GM15510 (cell line): ENCODE data around the gene SNX25.

ENCODE experiments used
- POLR2A ChIP-seq: IDR thresholded peaks from 3 replicates; pipeline ENCODE4 v1.6.1; 2011; ENCODE audit warnings: borderline replicate concordance; ENCODE audit not compliant: insufficient read length; ENCODE audit errors: extremely low read depth

Gene SNX25

DNA sequence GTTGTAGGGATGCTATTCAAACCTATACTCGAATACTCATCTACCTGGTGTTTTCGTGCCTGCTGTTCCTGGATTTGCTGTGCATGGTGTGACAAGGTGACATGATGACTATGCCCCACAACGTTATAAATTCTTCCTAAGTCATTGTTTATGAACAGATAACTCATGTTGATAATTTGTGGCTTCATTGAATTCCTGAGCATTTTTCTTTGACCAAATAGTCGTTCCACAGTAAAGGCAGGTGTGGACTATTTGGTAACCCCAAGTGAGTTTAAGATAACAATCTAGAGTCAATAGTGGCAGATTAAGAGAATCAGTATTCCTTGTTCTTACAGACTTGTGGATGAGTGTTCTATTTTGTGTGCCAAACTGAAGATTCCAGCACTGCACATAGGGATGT is 59.9 kb downstream of the SNX25 start:
- no peak for TF ChIP-seq POLR2A

DNA sequence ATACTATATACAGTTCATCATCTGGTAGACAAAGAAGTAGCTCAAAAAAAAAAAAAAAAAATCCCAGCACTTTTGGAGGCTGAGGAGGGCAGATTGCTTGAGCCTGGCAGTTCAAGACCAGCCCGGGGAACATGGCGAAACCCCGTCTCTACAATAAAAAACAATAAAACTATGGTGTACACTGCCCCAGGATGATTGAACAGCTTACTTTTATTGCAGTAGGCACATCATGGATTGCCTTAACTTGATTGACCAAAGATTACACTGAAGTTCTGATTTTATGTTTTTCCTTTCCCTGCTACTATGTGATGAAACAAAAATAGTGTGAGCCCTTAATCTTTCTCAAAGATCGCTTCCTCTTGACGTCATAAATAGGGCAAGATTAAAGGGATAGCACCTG is 60.6 kb downstream of the SNX25 start:
- no peak for TF ChIP-seq POLR2A

DNA sequence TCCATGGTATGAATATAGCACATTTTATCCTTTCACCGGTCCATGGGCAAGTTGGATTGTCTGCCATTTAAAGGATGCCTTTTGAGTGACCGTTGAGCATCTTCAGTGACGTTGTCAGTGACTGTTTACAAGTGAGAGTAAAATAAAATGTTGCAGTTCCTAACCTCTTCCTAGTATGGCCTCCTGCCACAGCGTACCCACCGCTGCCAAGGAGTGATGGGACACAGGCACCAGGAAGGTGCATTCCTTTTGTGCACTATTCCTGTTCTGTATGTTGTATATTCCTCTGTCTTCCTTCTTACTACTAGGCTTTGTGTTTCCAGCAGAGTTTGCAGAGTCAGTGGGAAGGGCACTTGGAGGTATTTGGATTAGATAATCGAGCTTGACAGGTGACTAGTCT is 61.5 kb downstream of the SNX25 start:
- no peak for TF ChIP-seq POLR2A

DNA sequence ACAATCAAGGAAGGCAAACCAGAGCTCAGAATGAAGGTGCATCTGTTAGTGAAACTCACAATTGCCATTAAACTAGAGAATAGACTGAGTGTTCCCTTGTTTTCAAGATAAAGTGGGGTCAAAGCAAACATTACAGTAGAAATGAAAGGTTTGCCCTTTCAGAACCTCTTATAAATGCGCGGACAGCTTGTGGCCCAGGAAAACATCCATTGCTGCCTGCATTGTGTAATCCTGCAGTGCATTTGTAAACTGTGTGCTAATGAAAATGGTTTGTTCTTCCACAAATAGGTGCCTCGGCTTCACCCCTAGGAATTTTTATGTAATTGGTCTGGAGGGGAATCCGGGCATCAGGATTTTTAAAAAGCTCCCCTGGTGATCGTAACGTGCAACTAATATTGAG is 62.8 kb downstream of the SNX25 start:
- no peak for TF ChIP-seq POLR2A

DNA sequence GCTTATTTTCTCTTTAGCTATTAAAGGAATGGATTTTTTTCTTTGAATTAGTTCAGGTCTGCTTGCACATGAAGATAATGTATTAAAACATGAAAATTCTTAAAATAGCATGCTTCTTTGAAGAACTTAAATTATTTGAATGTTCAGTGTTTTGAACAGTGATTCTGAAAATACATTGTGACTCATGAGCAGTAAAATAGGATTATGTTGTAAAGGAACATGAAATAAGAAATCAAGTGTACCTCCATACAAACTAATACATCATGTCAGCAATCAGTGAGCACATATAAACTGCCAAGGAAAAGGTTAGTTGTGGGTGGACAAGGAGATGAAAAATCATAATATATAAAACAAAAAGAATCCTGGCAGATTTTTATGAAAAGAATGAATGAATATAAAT is 66.1 kb downstream of the SNX25 start:
- TF ChIP-seq POLR2A, result no peak

DNA sequence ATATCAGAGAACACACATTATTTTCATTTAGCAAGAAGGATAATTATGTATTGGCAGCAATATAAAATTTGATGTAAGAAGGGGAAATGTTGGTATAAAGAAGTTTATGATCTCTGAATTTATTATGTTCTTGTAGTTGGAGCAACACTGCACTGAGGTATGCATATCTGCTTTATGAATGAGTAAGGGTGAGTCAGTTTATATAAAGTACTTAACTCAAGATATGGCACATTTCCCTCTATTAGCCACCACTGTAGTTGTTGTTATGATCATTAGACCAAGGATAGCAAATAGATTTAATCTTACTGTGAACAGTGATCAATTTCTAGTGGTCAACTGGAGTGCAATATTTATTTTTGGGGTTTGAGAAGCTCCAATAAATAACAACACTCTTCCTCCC is 66.6 kb downstream of the SNX25 start:
- TF ChIP-seq POLR2A, result no peak

DNA sequence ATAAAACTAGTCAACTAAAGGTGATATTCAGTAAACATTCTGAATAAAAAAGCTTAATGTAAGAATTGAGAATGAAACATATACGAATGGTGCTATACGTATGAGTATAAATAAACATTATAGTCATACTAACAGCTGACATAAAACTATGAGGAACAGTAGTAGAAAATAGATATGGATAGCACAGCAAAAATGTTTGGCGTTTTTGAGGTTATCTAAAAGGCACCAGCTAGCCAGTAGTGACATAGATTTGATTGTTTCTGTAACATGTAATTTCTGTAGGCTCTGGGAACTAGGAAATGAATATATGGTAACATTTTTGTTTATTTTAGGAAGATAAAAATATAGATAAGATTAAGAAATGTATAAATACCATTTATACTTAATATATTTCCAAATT is 69.3 kb downstream of the SNX25 start:
- no peak for TF ChIP-seq POLR2A

DNA sequence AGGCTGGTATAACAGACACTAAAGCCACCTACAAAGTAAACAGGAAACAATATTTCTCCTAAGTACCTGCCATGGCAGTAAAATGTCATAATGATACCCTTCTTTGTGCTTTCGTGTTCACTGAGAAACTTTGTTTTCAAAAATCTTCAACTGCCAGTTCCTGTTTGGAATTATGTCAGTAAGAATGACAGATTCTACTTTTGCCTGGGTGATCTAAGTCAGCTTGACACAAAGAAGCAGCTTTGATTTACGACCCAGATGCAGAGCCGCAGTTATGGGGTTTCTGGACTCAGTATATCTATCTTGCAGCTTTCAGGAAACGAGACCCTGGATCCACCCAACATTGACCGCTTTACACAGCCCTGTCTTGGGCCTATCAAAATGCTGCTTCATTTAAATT is 71.2 kb downstream of the SNX25 start:
- TF ChIP-seq POLR2A, result no peak

DNA sequence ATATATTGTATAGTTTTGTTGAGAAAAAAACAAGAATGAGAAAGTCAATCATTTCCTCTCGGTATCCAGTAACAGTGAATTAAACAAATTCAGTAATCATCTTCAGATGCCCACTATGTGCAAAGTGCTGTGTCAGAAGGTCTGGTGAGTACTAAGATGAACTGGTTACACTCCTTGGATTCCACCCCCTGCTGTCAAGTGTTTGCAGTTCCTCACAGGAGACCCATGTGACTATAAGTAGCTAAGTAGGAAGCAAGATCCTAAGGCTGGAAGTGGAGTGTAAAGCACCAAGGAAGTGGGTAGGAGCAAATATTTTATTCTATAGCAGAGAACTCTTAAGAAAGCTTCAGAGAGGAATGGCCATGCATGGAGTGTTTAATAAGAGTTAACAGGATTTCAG is 73.6 kb downstream of the SNX25 start:
- no peak for TF ChIP-seq POLR2A

DNA sequence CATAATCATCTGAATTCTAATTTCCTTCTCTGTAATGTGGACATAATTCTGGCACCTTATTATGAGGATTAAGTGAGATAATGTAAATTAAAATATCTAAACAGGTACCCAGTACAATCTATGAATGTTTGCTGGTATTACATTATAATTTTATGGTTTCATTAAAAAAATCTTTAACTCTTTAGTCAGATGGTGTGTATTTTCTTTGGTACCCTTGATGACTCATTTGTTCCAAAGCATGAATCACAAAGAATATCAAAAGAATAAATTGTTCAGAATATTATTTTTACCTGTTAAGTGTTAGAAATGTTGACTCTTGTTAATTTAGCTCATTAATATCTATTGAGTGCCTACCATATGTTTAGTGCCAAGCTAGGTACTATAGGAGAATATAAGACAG is 74.3 kb downstream of the SNX25 start:
- no peak for TF ChIP-seq POLR2A

DNA sequence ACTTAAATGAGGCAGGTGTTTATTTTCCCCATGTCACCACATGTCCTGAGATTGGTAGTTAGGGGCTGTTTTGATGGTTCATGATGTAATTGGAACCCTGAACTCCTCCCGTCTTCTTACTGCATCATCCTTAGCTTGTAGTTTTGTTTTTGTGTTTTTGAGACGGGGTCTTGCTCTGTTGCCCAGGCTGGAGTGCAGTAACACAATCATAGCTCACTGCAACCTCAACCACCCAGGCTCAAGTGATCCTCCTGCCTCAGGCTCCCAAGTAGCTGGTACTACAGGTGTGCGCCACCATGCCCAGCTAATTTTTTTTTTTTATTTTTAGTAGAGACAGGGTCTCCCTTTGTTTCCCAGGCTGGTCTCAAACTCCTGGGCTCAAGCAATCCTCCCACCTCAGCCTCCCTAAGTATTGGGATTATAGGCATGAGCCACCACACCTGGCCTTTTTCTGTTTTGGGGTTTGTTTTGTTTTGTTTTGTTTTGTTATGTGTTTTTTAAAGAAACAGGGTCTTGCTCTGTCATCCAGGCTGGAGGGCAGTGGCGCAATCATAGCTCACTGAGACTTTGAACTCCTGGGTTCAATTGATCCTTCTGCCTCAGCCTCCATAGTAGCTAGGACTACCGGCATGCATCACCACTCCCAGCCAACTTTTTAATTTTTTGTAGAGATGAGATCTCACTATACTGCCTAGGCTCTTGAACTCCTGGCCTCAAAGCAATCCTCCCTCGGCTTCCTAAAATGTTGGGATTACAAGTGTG is 76.4 kb downstream of the SNX25 start:
- TF ChIP-seq POLR2A, result no peak

DNA sequence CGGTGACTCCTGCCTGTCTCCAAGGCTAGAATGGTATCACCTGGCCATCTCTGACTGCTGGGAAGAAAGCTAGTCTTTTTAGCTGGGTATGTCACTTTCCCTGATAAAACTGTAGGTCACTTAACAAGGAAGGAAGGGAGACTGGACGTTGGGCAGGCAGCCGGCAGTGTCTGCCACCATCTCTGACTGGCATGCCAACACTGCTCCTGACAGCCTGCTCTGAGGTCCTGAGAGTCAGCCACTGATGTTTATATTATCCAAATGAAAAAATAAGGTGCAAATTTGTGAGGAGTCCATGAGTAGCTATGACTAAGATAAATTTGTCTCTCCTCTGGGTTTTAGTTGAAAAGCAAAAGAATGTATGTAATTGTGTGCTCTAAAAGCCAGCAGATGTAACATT is 77.2 kb downstream of the SNX25 start:
- no peak for TF ChIP-seq POLR2A

DNA sequence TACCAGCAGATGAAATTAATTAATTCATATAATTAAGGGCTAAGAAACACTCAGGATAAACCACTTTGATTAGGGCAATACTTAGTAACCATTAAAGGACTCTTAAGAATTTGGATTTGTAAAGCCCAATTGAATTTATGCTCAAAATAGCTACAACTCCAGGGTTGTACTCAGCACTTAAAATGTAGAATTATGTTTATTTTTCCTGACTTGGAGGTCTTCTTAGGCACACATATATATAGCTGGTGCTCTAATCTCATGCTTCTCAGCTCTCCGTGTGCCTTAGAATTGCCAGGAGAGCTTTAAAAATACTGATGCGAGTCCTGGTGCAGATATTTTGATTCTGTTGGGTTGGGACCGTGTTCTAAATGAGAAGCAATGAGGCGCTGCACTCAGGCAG is 77.6 kb downstream of the SNX25 start:
- TF ChIP-seq POLR2A, result no peak

DNA sequence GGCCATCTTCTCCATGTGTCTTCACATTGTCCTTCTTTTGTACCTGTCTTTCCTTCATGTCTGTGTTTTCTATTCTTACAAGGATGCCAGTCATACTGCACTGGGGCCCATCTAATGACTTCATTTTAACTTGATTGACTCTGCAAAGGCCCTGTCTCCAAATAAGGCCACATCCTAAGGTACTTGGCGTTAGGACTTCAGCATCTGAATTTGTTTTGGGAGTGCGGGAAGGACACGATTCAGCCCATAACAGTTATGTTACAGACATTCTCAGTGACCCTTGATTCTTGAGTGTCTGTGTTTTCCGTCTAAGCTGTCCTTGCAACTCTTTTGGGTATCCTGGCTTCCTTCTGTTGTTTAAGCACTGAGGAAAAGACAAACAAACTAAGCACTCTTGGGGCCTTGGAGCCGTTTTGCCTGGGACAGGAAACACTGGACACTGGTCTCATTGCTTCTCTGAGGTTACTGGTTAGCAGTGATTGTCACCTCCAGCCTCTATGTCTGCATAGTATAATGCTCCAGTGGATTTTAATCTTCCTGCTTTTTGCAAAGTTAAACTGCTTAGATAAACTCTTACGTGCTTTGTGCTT is 80.7 kb downstream of the SNX25 start:
- no peak for TF ChIP-seq POLR2A

DNA sequence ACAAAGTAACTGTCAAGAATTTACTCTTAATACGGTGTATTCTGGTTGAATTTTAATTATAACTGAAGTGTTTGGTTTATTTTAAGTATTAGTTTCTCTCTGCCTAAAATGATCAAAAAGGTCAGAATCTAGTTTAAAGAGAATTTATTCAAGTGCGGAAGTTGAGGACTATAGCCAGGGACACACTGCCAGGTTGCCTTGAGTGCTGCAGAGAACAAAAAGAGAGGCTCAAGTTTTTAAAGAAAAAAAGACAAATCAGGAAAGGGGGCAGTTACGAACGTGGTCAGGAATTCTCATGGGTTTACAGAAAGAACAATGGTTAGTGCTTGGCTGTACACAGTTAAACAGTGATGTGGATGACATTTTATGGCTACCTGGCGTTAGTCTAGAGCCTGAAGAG is 81.3 kb downstream of the SNX25 start:
- TF ChIP-seq POLR2A, result no peak

DNA sequence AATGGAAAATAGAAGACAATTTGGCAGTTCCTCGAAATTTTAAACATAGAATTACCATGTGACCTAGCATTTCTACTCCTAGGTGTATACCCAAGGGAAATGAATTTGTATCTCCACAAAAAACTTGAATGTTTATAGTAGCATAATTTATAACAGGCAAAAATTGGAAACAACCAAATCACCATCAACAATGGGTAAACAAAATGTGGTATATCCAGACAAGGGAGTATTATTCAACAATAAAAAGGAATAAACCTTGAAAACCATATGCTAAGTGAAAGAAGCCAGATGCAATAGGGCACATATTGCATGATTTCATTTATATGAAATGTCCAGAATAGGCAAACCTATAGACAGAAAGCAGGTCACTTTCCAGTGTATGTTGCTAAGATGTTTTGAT is 83.8 kb downstream of the SNX25 start:
- TF ChIP-seq POLR2A, result no peak
